Measurements from ENCODE around the gene SLC22A4. TPM values are rescaled to one million over a fixed set of nuclear protein-coding genes. Genes with fewer than 3 reads are reported as not detected.

SLC22A4 gene
- total RNA-seq, 1 experiment from 2014 or later = 1.5 TPM

- no peak for TF ChIP-seq POLR2AphosphoS5 (IDR thresholded peaks at IDR 0.05; ENCODE audit: low read depth, low read length)
- no peak for TF ChIP-seq SIN3A (IDR thresholded peaks at IDR 0.05; ENCODE audit: borderline replicate concordance, insufficient read depth, low read depth, low read length)
- TF ChIP-seq, protein P1, sequence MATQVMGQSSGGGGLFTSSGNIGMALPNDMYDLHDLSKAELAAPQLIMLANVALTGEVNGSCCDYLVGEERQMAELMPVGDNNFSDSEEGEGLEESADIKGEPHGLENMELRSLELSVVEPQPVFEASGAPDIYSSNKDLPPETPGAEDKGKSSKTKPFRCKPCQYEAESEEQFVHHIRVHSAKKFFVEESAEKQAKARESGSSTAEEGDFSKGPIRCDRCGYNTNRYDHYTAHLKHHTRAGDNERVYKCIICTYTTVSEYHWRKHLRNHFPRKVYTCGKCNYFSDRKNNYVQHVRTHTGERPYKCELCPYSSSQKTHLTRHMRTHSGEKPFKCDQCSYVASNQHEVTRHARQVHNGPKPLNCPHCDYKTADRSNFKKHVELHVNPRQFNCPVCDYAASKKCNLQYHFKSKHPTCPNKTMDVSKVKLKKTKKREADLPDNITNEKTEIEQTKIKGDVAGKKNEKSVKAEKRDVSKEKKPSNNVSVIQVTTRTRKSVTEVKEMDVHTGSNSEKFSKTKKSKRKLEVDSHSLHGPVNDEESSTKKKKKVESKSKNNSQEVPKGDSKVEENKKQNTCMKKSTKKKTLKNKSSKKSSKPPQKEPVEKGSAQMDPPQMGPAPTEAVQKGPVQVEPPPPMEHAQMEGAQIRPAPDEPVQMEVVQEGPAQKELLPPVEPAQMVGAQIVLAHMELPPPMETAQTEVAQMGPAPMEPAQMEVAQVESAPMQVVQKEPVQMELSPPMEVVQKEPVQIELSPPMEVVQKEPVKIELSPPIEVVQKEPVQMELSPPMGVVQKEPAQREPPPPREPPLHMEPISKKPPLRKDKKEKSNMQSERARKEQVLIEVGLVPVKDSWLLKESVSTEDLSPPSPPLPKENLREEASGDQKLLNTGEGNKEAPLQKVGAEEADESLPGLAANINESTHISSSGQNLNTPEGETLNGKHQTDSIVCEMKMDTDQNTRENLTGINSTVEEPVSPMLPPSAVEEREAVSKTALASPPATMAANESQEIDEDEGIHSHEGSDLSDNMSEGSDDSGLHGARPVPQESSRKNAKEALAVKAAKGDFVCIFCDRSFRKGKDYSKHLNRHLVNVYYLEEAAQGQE (IDR thresholded peaks at IDR 0.05; ENCODE audit: insufficient read depth in 1 of 2, low read depth in 2 of 2, low read length in 1 of 2) = no peak
- no peak for TF ChIP-seq TCF7L2 (IDR thresholded peaks at IDR 0.05; ENCODE audit: low read depth, low read length)
- TF ChIP-seq, protein P2, sequence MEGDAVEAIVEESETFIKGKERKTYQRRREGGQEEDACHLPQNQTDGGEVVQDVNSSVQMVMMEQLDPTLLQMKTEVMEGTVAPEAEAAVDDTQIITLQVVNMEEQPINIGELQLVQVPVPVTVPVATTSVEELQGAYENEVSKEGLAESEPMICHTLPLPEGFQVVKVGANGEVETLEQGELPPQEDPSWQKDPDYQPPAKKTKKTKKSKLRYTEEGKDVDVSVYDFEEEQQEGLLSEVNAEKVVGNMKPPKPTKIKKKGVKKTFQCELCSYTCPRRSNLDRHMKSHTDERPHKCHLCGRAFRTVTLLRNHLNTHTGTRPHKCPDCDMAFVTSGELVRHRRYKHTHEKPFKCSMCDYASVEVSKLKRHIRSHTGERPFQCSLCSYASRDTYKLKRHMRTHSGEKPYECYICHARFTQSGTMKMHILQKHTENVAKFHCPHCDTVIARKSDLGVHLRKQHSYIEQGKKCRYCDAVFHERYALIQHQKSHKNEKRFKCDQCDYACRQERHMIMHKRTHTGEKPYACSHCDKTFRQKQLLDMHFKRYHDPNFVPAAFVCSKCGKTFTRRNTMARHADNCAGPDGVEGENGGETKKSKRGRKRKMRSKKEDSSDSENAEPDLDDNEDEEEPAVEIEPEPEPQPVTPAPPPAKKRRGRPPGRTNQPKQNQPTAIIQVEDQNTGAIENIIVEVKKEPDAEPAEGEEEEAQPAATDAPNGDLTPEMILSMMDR (IDR thresholded peaks at IDR 0.05) = no peak
- H3K27me3 ChIP-seq (ENCODE audit: control insufficient read depth, insufficient read depth, low read length) = no peaks in the 10 kb centered on the region
- no peaks in the 10 kb centered on the region; the same call in 1 of the 2 replicates for H3K9me3 ChIP-seq (ENCODE audit: control insufficient read depth, insufficient read depth, low read depth, low read length)
- CTCF ChIA-PET = no interaction called here
- ATAC-seq (no peak), DNase-seq (ENCODE audit: low read depth, low spot score) (no peak)
- BruUV-seq (replicated peaks) = no TSS peak
- H3K36me3 ChIP-seq (ENCODE audit: control insufficient read depth, insufficient read depth, low read length) = no peaks in the 10 kb centered on the region
- peaks cover 2% of the 10 kb centered on the region; the same call in 1 of the 2 replicates for H3K4me1 ChIP-seq (ENCODE audit: control insufficient read depth, insufficient read depth, low read length)
- H3K27ac ChIP-seq (ENCODE audit: low read length) = no peak overlapping the region
- no peak overlapping the region for H3K4me3 ChIP-seq (ENCODE audit: low read depth in 2 of 2, low read length in 2 of 2)
- intact Hi-C loops (cut with micrococcal nuclease; ENCODE audit: unreplicated experiment) (no loop called here), in situ Hi-C loops (cut with HindIII; ENCODE audit: low pct_unique_long_range_greater_than_20kb, low sequenced_read_pairs) (no loop called here)
- POLR2A ChIA-PET = no interaction called here
Observed at GRCh38 chr5:132309679-132310078, 15.5 kb downstream of the SLC22A4 start.

GRCh38 chr5:132310141-132310834, 16.1 kb downstream of the SLC22A4 start:
- no peak for TF ChIP-seq POLR2AphosphoS5 (IDR thresholded peaks at IDR 0.05; ENCODE audit: low read depth, low read length)
- TF ChIP-seq TCF7L2 (IDR thresholded peaks at IDR 0.05; ENCODE audit: low read depth, low read length) = no peak
- TF ChIP-seq, protein P1 (IDR thresholded peaks at IDR 0.05; ENCODE audit: insufficient read depth in 1 of 2, low read depth in 2 of 2, low read length in 1 of 2) = no peak
- no peak for TF ChIP-seq SIN3A (IDR thresholded peaks at IDR 0.05; ENCODE audit: borderline replicate concordance, insufficient read depth, low read depth, low read length)
- TF ChIP-seq, protein P2 (IDR thresholded peaks at IDR 0.05) = no peak
- Histone ChIP-seq H3K4me3 (ENCODE audit: low read depth in 2 of 2, low read length in 2 of 2) (no peak overlapping the region), H3K36me3 (ENCODE audit: control insufficient read depth, insufficient read depth, low read length) (no peaks in the 10 kb centered on the region), H3K4me1 (ENCODE audit: control insufficient read depth, insufficient read depth, low read length) (peaks cover 2% of the 10 kb centered on the region; the same call in 1 of the 2 replicates), H3K27me3 (ENCODE audit: control insufficient read depth, insufficient read depth, low read length) (no peaks in the 10 kb centered on the region), H3K9me3 (ENCODE audit: control insufficient read depth, insufficient read depth, low read depth, low read length) (no peaks in the 10 kb centered on the region; the same call in 1 of the 2 replicates), H3K27ac (ENCODE audit: low read length) (no peak overlapping the region)
- ChIA-PET POLR2A (interaction anchor here (0.6 kb wide), 1 partner anchor 17 kb away, joined by 4 read pairs; no protein-coding TSS in a partner anchor), CTCF (no interaction called here)
- DNase-seq (ENCODE audit: low read depth, low spot score) (no peak), ATAC-seq (no peak)
- BruUV-seq (replicated peaks) = no TSS peak
- in situ Hi-C loops (cut with HindIII; ENCODE audit: low pct_unique_long_range_greater_than_20kb, low sequenced_read_pairs) (no loop called here), intact Hi-C loops (cut with micrococcal nuclease; ENCODE audit: unreplicated experiment) (no loop called here)

Measured in Panc1 (cell line).